HCT116 (cell line): ENCODE measurements around the gene A1CF. TPM values are rescaled to one million over a fixed set of nuclear protein-coding genes. Genes with fewer than 3 reads are reported as not detected.

ENCODE experiments used
- ATAC-seq: fragments of 200-7000 bp; cut with Tn5 transposase; 2 replicates; pipeline ENCODE4 v1.9.1; 2020; ENCODE audit warnings: mild to moderate bottlenecking, moderate library complexity
- BruUV-seq: library from RNA; stranded (reverse); fragments of 400-500 nt; replicated peaks from 2 replicates; lab custom pipeline; 2021; lab: Mats Ljungman, UMichigan
- CTCF ChIA-PET: fragments of 300-600 bp; sonication (Branson Sonifier 250); formaldehyde crosslinking; loops from one replicate; lab custom pipeline; 2021; ENCODE audit warnings: antibody characterized with exemption; lab: Charles Lee
- POLR2A ChIA-PET: fragments of 300-600, 350-600 bp; sonication (Branson Sonifier 250); formaldehyde crosslinking; loops from one replicate; lab custom pipeline; 2021; ENCODE audit warnings: antibody characterized with exemption; lab: Charles Lee
- RAD21 ChIA-PET, 2 experiments: fragments of 300-600 bp; sonication (Branson Sonifier 250); formaldehyde crosslinking; loops; one replicate each; lab custom pipeline; 2023; ENCODE audit warnings: low total read pairs in 2 of 2; ENCODE audit not compliant: uncharacterized antibody in 2 of 2, unreplicated experiment in 2 of 2, low non-redundant PET in 1 of 2; lab: Charles Lee
- DNase-seq: peaks from one replicate; pipeline ENCODE4 v3.0.0-alpha.2; 2010; ENCODE audit warnings: low read depth, low spot score
- H2AFZ ChIP-seq: fragments of 200-600 bp; shearing (Covaris generic), sonication (generic); 2 replicates; pipeline ENCODE4 v1.6.1; 2017; ENCODE audit warnings: low read depth, mixed run types, mixed read lengths, antibody characterized with exemption, low read length; ENCODE audit not compliant: poor library complexity, severe bottlenecking
- H3K27ac ChIP-seq: 2 replicates; pipeline ENCODE4 v1.5.1; 2012; ENCODE audit warnings: low read depth, low read length
- H3K27me3 ChIP-seq: fragments of 200-600 bp; sonication (generic); 2 replicates; pipeline ENCODE4 v1.6.1; 2016; ENCODE audit warnings: mixed run types, low read length, mixed read lengths; ENCODE audit not compliant: insufficient read depth
- H3K36me3 ChIP-seq, 2 experiments: fragments of 200-500 bp in 1 of 2; fragments of 200-600 bp in 1 of 2; sonication (Bioruptor generic) in 1 of 2; sonication (generic) in 1 of 2; 2 replicates each; pipeline versions ENCODE4 v1.5.1 to v1.6.1; 2014 to 2016; ENCODE audit warnings: low read length in 2 of 2, inconsistent platforms in 1 of 2, mixed read lengths in 1 of 2, mixed run types in 1 of 2; ENCODE audit not compliant: insufficient read depth in 2 of 2, control insufficient read depth in 1 of 2
- H3K4me1 ChIP-seq, 2 experiments: fragments of 200-600 bp in 1 of 2; sonication (generic) in 1 of 2; 2 replicates each; pipeline versions ENCODE4 v1.5.1 to v1.6.1; 2012 to 2017; ENCODE audit warnings: low read length in 2 of 2, inconsistent platforms in 1 of 2, mild to moderate bottlenecking in 1 of 2, mixed read lengths in 1 of 2, mixed run types in 1 of 2, moderate library complexity in 1 of 2; ENCODE audit not compliant: insufficient read depth in 2 of 2, control insufficient read depth in 1 of 2
- H3K4me2 ChIP-seq: fragments of 200-600 bp; sonication (generic); 2 replicates; pipeline ENCODE4 v1.6.1; 2017; ENCODE audit warnings: mixed run types, low read length, mixed read lengths
- H3K4me3 ChIP-seq, 2 experiments: fragments of 200-600 bp in 1 of 2; sonication (generic) in 1 of 2; replicated peaks in 1 of 2; 2 replicates each; pipeline ENCODE4 v1.5.1; 2011 to 2016; ENCODE audit warnings: low read length in 2 of 2, control low read depth in 1 of 2, low read depth in 1 of 2, mild to moderate bottlenecking in 1 of 2, mixed read lengths in 1 of 2, mixed run types in 1 of 2
- H3K79me2 ChIP-seq: fragments of 200-600 bp; sonication (generic); 2 replicates; pipeline ENCODE4 v1.6.1; 2017; ENCODE audit warnings: mild to moderate bottlenecking, mixed run types, low read length, moderate library complexity, mixed read lengths; ENCODE audit not compliant: insufficient read depth
- H3K9ac ChIP-seq: fragments of 200-600 bp; sonication (generic); 2 replicates; pipeline ENCODE4 v1.6.1; 2016; ENCODE audit warnings: low read length, mixed read lengths
- H3K9me2 ChIP-seq: fragments of 200-600 bp; sonication (generic), shearing (Covaris generic); 2 replicates; pipeline ENCODE4 v1.6.1; 2017; ENCODE audit warnings: mixed run types, mild to moderate bottlenecking, moderate library complexity; ENCODE audit not compliant: insufficient read depth
- H3K9me3 ChIP-seq, 2 experiments: fragments of 200-500 bp in 1 of 2; fragments of 200-600 bp in 1 of 2; sonication (Bioruptor generic) in 1 of 2; sonication (generic) in 1 of 2; 2 replicates each; pipeline ENCODE4 v1.6.1; 2014 to 2017; ENCODE audit warnings: low read length in 2 of 2, mixed read lengths in 2 of 2, inconsistent platforms in 1 of 2, low read depth in 1 of 2, mild to moderate bottlenecking in 1 of 2, mixed run types in 1 of 2, moderate library complexity in 1 of 2; ENCODE audit not compliant: control insufficient read depth in 1 of 2, insufficient read depth in 1 of 2
- H4K20me1 ChIP-seq: fragments of 200-600 bp; sonication (generic), shearing (Covaris generic); 2 replicates; pipeline ENCODE4 v1.6.1; 2017; ENCODE audit warnings: mixed run types, mild to moderate bottlenecking, moderate library complexity; ENCODE audit not compliant: insufficient read depth
- CEBPB ChIP-seq: IDR thresholded peaks from 2 replicates; pipeline ENCODE4 v1.6.1; 2012; ENCODE audit warnings: low read depth
- CTCF ChIP-seq, 3 experiments: fragments of 200-600 bp in 1 of 3; sonication (generic) in 1 of 3; IDR thresholded peaks in 2 of 3; conservative IDR thresholded peaks in 1 of 3; 2 replicates each; pipeline ENCODE4 v1.5.1; 2012 to 2017; ENCODE audit warnings: low read depth in 2 of 3, low read length in 2 of 3, antibody characterized with exemption in 1 of 3, borderline replicate concordance in 1 of 3, control low read depth in 1 of 3, mild to moderate bottlenecking in 1 of 3, mixed read lengths in 1 of 3, mixed run types in 1 of 3, moderate library complexity in 1 of 3; ENCODE audit not compliant: insufficient read depth in 1 of 3
- EGR1 ChIP-seq: IDR thresholded peaks from 2 replicates; pipeline ENCODE4 v1.6.1; 2012; ENCODE audit warnings: low read depth
- JUND ChIP-seq: IDR thresholded peaks from 2 replicates; pipeline ENCODE4 v1.6.1; 2012
- POLR2AphosphoS5 ChIP-seq: IDR thresholded peaks from 2 replicates; pipeline ENCODE4 v1.6.1; 2011; ENCODE audit warnings: mild to moderate bottlenecking, low read depth, low read length, moderate library complexity
- REST ChIP-seq: IDR thresholded peaks from 2 replicates; pipeline ENCODE4 v1.6.1; 2012; ENCODE audit warnings: low read depth
- SP1 ChIP-seq: IDR thresholded peaks from 2 replicates; pipeline ENCODE4 v1.6.1; 2012; ENCODE audit warnings: low read depth
- YY1 ChIP-seq: IDR thresholded peaks from 2 replicates; pipeline ENCODE4 v1.6.1; 2011; ENCODE audit warnings: low read length, low read depth, moderate library complexity, mild to moderate bottlenecking; ENCODE audit not compliant: insufficient replicate concordance; ENCODE audit errors: extremely low read depth
- ZBTB33 ChIP-seq: IDR thresholded peaks from 2 replicates; pipeline ENCODE4 v1.6.1; 2011; ENCODE audit warnings: mild to moderate bottlenecking, low read length, moderate library complexity; ENCODE audit not compliant: insufficient replicate concordance; ENCODE audit errors: extremely low read depth
- intact Hi-C: fragments of 100-400 bp; cut with micrococcal nuclease; formaldehyde crosslinking; loops from 2 replicates; pipeline ENCODE4 v1.10.0; 2022
- total RNA-seq: library from RNA; stranded (reverse); gene quantifications from one replicate; pipeline ENCODE4 v1.2.1, GENCODE V29; 2021; ENCODE audit not compliant: unreplicated experiment
- TF ChIP-seq, protein P1 (sequence below): IDR thresholded peaks from 2 replicates; pipeline ENCODE4 v1.6.1; 2012

Gene A1CF
- total RNA-seq, 1 experiment from 2014 or later: 0.30 TPM

- POLR2A ChIA-PET: no interaction called here
- no peaks in the 10 kb centered on the region for H3K27me3 ChIP-seq
- CTCF ChIA-PET: no interaction called here
- DNase-seq (no peak), ATAC-seq (no peak)
- H3K79me2 ChIP-seq: no peaks in the 10 kb centered on the region
- no peak overlapping the region for H3K4me2 ChIP-seq
- no peaks in the 10 kb centered on the region for H3K36me3 ChIP-seq
- peaks cover 0 to 6% of the 10 kb centered on the region in 2 experiments; a peak in 1 of 4 replicates for H3K9me3 ChIP-seq
- TF ChIP-seq EGR1 (no peak), CEBPB (no peak), JUND (no peak), POLR2AphosphoS5 (no peak), CTCF (IDR thresholded peaks at IDR 0.05 in 2 of 3, conservative IDR thresholded peaks at IDR 0.05 in 1 of 3; ENCODE audit: borderline replicate concordance in 1 of 3, insufficient read depth in 1 of 3, low read depth in 2 of 3, low read length in 2 of 3) (no peak), YY1 (no peak), ZBTB33 (no peak), SP1 (no peak), REST (no peak)
- TF ChIP-seq, protein P1, sequence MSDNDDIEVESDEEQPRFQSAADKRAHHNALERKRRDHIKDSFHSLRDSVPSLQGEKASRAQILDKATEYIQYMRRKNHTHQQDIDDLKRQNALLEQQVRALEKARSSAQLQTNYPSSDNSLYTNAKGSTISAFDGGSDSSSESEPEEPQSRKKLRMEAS: no peak
- H3K9ac ChIP-seq: no peak overlapping the region
- no peak overlapping the region for H3K4me3 ChIP-seq
- no peaks in the 10 kb centered on the region for H3K9me2 ChIP-seq
- no peaks in the 10 kb centered on the region for H4K20me1 ChIP-seq
- H3K27ac ChIP-seq: no peak overlapping the region
- intact Hi-C loops: no loop called here
- RAD21 ChIA-PET: no interaction called here
- BruUV-seq: no TSS peak
- H3K4me1 ChIP-seq: no peaks in the 10 kb centered on the region
- H2AFZ ChIP-seq: no peak overlapping the region
Observed at GRCh38 chr10:50928190-50928552, 42.7 kb upstream of the A1CF start.
